HUES48 (cell line): ENCODE measurements around the gene KIF6.
"Not testable (repeated sequence)": the region's sequence is repeated elsewhere in the genome, so short reads cannot be mapped to it uniquely, and the experiment has no call there.

Experiments used
- H3K27ac ChIP-seq: one replicate; pipeline ENCODE4 v1.7.0; 2013; ENCODE audit warnings: low read depth, low read length, inconsistent platforms
- H3K27me3 ChIP-seq: 2 replicates; pipeline ENCODE4 v1.6.1; 2013; ENCODE audit warnings: mild to moderate bottlenecking, low read length; ENCODE audit not compliant: control insufficient read depth, insufficient read depth
- H3K36me3 ChIP-seq: 2 replicates; pipeline ENCODE4 v1.6.1; 2013; ENCODE audit warnings: low read length; ENCODE audit not compliant: control insufficient read depth, insufficient read depth
- H3K4me1 ChIP-seq: 2 replicates; pipeline ENCODE4 v1.6.1; 2013; ENCODE audit warnings: mild to moderate bottlenecking, low read length; ENCODE audit not compliant: control insufficient read depth, insufficient read depth
- H3K4me3 ChIP-seq: 2 replicates; pipeline ENCODE4 v1.5.1; 2013; ENCODE audit warnings: mild to moderate bottlenecking, low read depth, low read length
- H3K9ac ChIP-seq: 2 replicates; pipeline ENCODE4 v1.6.1; 2013; ENCODE audit warnings: mild to moderate bottlenecking, low read depth, low read length, moderate library complexity
- H3K9me3 ChIP-seq: 2 replicates; pipeline ENCODE4 v1.6.1; 2013; ENCODE audit warnings: low read length; ENCODE audit not compliant: control insufficient read depth, insufficient read depth

KIF6 gene

DNA sequence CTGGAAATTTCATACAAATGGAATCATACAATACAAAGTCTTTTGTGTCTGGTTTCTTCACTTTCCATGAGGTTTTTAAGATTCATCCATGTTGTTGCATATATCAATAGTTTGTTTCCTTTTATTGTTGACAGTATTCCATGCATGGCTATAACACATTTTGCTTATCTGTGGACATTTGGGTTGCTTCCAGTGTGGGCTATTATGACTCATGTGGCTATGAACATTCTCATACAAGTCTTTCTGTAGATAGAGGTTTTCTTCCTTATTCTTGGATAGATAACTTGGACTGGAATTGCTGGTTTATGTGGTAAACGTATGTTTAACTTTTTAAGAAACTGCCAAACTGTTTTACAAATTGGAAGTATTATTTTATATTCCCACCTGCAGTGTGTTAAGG lies 30.0 kb upstream of the KIF6 start:
- Histone ChIP-seq H3K27me3 (no peaks in the 10 kb centered on the region), H3K27ac (no peak overlapping the region), H3K4me3 (no peak overlapping the region), H3K36me3 (no peaks in the 10 kb centered on the region), H3K4me1 (no peaks in the 10 kb centered on the region), H3K9ac (no peak overlapping the region), H3K9me3 (no peaks in the 10 kb centered on the region)

DNA sequence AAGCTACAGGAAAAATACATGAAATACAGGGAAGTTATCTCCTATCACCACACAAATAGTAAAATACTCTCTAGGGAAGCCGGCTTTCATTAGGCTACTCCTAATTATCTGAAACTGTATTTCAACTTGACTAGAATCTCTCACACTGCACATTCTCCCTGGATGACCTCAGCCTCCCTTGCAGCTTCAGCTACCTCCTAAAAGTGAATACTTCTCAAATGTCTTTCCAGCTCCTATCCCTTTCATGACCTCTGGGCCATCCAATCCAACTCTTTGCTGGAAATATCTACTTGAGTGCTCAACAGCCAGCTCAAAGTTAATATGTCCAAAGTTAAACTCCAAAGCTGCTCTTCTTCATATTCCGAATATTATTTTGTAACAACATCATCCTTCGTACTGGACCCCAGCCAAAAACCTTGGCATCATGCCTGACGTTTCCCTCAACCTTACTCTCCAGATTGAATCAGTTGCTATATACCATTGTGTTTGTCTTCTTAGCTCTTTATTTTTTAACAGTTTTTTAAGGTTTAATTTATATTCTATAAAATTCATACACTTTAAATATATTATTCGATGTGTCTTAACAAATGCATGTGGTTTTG lies 29.4 kb upstream of the KIF6 start:
- no peaks in the 10 kb centered on the region for H3K36me3 ChIP-seq
- no peaks in the 10 kb centered on the region for H3K4me1 ChIP-seq
- no peak overlapping the region for H3K4me3 ChIP-seq
- H3K9ac ChIP-seq, result no peak overlapping the region
- no peak overlapping the region for H3K27ac ChIP-seq
- no peaks in the 10 kb centered on the region for H3K27me3 ChIP-seq
- H3K9me3 ChIP-seq, result no peaks in the 10 kb centered on the region

DNA sequence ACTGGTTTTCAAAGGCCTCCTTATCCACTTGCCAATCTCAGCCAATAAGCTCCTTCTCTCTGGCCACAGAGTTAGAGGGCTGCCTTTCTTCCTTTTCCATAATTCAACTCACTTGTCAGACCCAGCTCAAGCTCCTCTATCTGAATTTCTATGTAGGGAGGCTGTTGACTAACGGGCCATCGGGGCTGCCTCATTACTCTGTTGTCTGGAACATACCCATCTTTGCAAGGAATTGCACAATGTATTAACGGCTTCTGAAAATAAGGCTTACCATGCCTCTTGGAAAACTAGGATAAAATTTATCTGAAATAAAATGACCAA lies 28.5 kb upstream of the KIF6 start:
- H3K27ac ChIP-seq, result no peak overlapping the region

DNA sequence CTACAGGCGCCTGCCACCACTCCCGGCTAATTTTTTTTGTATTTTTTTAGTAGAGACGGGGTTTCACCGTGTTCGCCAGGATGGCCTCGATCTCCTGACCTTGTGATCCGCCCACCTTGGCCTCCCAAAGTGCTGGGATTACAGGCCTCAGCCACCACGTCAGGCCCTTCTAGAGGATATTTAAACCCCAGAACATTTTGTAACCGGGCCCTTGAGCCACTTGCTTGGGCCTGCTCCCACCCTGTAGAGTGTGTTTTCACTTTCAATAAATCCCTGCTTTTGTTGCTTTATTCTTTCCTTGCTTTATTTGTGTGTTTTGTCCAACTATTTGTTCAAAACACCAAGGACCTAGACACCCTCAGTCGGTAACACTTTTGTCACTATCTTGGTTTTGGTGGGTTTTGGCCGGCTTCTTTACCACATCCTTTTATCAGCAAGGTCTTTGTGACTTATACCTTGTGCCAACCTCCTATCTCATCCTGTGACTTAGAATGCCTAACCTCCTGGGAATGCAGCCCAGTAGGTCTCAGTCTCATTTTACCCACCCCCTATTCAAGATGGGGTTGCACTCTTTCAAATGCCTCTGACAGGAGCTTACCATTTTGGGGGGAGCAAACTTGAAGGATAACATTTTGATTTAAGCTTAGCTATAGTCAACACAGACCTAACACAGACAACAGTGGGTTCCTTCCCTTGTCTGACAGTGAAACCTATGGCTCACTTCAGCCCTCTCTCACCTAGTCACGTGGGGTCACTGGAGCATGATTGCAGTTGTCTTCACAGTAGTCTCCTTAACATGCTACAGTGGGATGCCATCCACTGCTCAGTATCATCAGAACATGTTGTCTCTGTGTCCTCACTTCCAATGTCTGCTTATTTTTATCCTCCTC lies 27.9 kb upstream of the KIF6 start:
- H3K9ac ChIP-seq, result no peak overlapping the region
- H3K9me3 ChIP-seq, result no peaks in the 10 kb centered on the region
- no peaks in the 10 kb centered on the region for H3K27me3 ChIP-seq
- H3K4me3 ChIP-seq, result no peak overlapping the region
- no peak overlapping the region for H3K27ac ChIP-seq
- no peaks in the 10 kb centered on the region for H3K36me3 ChIP-seq
- H3K4me1 ChIP-seq, result no peaks in the 10 kb centered on the region

More for the DNA sequence above, 28.5 kb upstream of the KIF6 start:
- no peak overlapping the region for H3K9ac ChIP-seq
- no peaks in the 10 kb centered on the region for H3K27me3 ChIP-seq
- H3K9me3 ChIP-seq, result no peaks in the 10 kb centered on the region
- H3K36me3 ChIP-seq, result no peaks in the 10 kb centered on the region
- H3K4me3 ChIP-seq, result no peak overlapping the region
- H3K4me1 ChIP-seq, result no peaks in the 10 kb centered on the region

DNA sequence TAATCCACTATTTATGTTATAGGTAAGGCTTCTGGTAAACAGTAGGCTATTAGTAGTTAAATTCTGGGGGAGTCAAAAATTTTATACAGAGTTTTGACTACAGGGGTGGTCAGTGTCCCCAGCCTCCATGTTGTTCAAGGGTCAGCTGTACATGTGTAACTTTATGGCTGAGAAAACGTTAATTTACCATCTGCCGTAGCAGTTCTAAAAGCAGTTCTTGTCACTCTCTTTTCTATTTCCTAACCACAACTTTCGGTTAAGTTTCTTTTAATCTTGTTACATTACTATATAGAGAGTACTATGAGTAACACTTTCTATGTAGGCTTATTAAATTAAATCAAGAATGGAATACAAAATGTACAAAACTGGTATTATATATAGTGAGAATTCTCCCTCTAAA lies 21.6 kb upstream of the KIF6 start:
- H3K9ac ChIP-seq, result no peak overlapping the region
- H3K4me1 ChIP-seq, result no peaks in the 10 kb centered on the region
- H3K27me3 ChIP-seq, result no peaks in the 10 kb centered on the region
- H3K4me3 ChIP-seq, result no peak overlapping the region
- H3K9me3 ChIP-seq, result no peaks in the 10 kb centered on the region
- H3K27ac ChIP-seq, result no peak overlapping the region
- no peaks in the 10 kb centered on the region for H3K36me3 ChIP-seq

DNA sequence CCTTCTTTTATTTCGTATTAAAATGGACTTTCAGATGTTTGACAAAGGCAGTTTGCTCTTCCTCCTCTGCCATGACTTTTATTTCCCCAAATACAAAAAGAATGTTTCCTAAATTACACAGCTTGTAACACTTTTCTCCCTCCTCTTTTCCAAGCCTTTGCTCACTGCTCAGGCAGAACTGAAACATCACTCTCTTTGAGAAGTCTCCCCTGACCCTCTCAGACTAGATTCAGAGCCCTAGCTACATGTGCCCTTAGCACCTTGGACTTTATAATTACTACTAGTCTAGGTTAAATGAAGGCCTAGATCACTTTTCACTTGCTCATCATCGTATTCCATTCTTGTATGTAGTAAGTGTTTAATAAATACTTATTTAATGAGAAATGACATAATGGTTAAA lies 8.5 kb upstream of the KIF6 start:
- Histone ChIP-seq H3K27me3 (no peaks in the 10 kb centered on the region), H3K9ac (no peak overlapping the region), H3K4me3 (no peak overlapping the region), H3K27ac (peak overlapping the region; percentile 40), H3K36me3 (no peaks in the 10 kb centered on the region), H3K9me3 (peaks cover 13% of the 10 kb centered on the region), H3K4me1 (peaks cover 35% of the 10 kb centered on the region)

DNA sequence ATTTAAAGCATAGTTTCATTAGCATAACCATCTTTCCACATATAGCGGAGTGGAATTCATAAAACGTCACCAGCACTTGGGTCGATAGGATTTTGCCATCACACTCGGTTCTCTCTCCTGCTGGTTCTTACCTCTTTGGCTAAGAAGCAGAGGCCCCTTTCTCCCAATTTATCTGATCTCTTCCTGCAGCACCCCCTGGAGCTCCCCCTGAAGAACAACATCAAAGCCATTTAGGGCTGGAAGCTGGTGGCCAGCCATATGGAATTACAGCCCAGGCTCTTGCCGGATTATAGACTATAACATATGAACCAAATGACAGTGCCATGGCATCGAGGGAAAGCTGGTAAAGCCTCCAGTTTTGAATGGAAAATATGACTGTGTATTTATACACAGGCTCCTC lies 6.4 kb upstream of the KIF6 start:
- no peak overlapping the region for H3K27ac ChIP-seq

DNA sequence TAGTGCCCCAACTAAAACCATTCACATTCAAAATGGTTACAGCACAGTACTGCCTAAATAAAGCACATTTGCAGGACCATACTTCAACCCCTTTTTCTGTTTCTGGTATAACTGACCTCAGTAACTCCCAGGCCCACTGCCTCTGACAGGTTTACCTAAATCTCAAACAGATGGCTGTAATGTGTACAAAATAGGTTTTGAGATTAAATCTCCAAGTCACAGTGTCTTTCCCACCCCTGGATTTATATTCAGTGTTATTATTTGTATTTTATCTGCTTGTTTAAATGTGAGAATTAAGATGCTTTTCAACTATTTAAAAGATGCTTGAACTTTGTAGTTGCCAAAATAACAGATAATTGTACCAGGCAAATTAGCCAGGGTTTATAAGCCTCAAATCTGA lies 4.7 kb upstream of the KIF6 start:
- Histone ChIP-seq H3K36me3 (no peaks in the 10 kb centered on the region), H3K27me3 (no peaks in the 10 kb centered on the region), H3K9ac (no peak overlapping the region), H3K27ac (no peak overlapping the region), H3K4me3 (no peak overlapping the region), H3K4me1 (peaks cover 35% of the 10 kb centered on the region), H3K9me3 (no peaks in the 10 kb centered on the region)

More for the DNA sequence above, 6.4 kb upstream of the KIF6 start:
- Histone ChIP-seq H3K27me3 (no peaks in the 10 kb centered on the region), H3K9ac (no peak overlapping the region), H3K36me3 (no peaks in the 10 kb centered on the region), H3K4me1 (peaks cover 35% of the 10 kb centered on the region), H3K4me3 (no peak overlapping the region), H3K9me3 (peaks cover 11% of the 10 kb centered on the region)

DNA sequence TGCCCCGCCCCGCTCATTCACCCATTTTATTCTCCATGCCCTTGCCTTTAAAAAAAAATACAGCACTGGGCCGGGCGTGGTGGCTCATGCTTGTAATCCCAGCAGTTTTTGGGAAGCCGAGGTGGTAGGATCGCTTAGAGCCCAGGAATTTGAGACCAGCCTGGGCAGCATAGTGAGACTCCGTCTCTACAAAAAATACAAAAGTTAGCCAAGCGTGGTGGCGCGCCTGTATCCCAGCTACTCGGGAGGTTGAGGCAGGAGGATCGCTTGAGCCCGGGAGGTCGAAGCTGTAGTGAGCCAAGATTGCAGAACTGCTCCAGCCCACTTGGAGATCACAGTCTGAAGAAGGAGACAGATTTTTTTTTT lies 407 bp upstream of the KIF6 start:
- no peaks in the 10 kb centered on the region for H3K27me3 ChIP-seq
- no peak overlapping the region for H3K9ac ChIP-seq
- no peak overlapping the region for H3K27ac ChIP-seq
- no peaks in the 10 kb centered on the region for H3K36me3 ChIP-seq
- 0 out of 2 replicates have a peak, but pooled peaks cover 4% of the 10 kb centered on the region for H3K4me1 ChIP-seq
- H3K4me3 ChIP-seq, result no peak overlapping the region
- H3K9me3 ChIP-seq, result no peaks in the 10 kb centered on the region

DNA sequence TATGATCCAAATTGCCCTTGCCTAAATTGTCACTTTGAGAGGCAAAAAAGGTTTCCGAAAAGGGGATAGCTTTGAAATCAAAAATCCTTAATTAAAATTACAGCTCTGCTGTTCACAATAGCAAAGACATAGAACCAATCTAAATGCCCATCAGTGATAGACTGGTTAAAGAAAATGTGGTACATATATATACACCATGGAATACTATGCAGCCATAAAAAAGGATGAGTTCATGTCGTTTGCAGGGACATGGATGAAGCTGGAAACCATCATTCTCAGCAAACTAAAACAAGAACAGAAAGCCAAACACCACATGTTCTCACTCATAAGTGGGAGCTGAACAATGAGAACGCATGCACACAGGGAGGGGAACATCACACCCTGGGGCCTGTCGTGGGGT lies 1.9 kb downstream of the KIF6 start:
- H3K4me3 ChIP-seq, H3K36me3 ChIP-seq, H3K4me1 ChIP-seq, H3K27ac ChIP-seq, H3K27me3 ChIP-seq, H3K9ac ChIP-seq, H3K9me3 ChIP-seq: not testable (repeated sequence)

DNA sequence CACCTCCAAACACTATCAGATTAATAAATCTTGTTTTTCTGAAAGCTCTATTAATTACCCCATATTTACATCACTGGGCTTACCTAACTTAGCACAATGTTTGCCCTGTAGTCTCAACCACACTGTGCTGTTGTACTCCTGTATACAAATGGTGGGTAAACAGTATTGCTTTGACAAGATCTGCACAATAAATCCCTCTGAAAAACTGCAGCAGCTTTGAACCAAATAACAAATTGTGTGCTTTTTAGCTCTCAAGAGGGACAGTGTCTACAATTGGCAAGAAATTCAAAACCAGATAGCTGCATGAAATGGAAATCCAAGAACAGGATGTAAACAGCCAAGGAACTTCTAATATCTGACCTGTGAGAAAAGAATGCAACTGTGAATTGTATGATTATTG lies 10.4 kb downstream of the KIF6 start:
- Histone ChIP-seq H3K36me3 (no peaks in the 10 kb centered on the region), H3K4me1 (peaks cover 6% of the 10 kb centered on the region), H3K27ac (no peak overlapping the region), H3K9ac (no peak overlapping the region), H3K27me3 (no peaks in the 10 kb centered on the region), H3K4me3 (no peak overlapping the region), H3K9me3 (no peaks in the 10 kb centered on the region)
